NOMO-1 (cell line): ENCODE measurements around the gene TBC1D1.

Experiments used
- DNase-seq, 2 experiments: peaks; one replicate each; lab custom pipeline; 2025; ENCODE audit not compliant: unreplicated experiment in 2 of 2; lab: John Stamatoyannopoulos, UW

The TBC1D1 gene

GRCh38 chr4:37890801-37891259, at the start of gene TBC1D1:
TBC1D1 (plus strand) TSS chr4:37891084; CDS start chr4:37902096, 11,012 bp downstream.
- peak; percentile 13 to 17 for DNase-seq

GRCh38 chr4:37844204-37844603, 46.7 kb upstream of the TBC1D1 start:
- DNase-seq: no peak

GRCh38 chr4:37845201-37845600, 45.7 kb upstream of the TBC1D1 start:
- no peak for DNase-seq

- DNase-seq: no peak
Measured at GRCh38 chr4:37847311-37847884, 43.5 kb upstream of the TBC1D1 start.

- DNase-seq: peak in 1 of 2 experiments; percentile 40
Measured at GRCh38 chr4:37852376-37852775, 38.5 kb upstream of the TBC1D1 start.

- no peak for DNase-seq
Measured at GRCh38 chr4:37858112-37858511, 32.8 kb upstream of the TBC1D1 start.

- DNase-seq: no peak
Measured at GRCh38 chr4:37858872-37859271, 32.0 kb upstream of the TBC1D1 start.

- no peak for DNase-seq
Measured at GRCh38 chr4:37860266-37860665, 30.6 kb upstream of the TBC1D1 start.

- DNase-seq: no peak
Measured at GRCh38 chr4:37862961-37863360, 27.9 kb upstream of the TBC1D1 start.

- DNase-seq: peak; percentile 62 to 75
Measured at GRCh38 chr4:37864786-37865185, 26.1 kb upstream of the TBC1D1 start.

GRCh38 chr4:37865450-37865849, 25.4 kb upstream of the TBC1D1 start:
- DNase-seq: no peak

GRCh38 chr4:37867102-37867501, 23.8 kb upstream of the TBC1D1 start:
- no peak for DNase-seq

GRCh38 chr4:37868238-37868637, 22.6 kb upstream of the TBC1D1 start:
- no peak for DNase-seq

- DNase-seq: no peak
Measured at GRCh38 chr4:37872310-37872988, 18.4 kb upstream of the TBC1D1 start.

GRCh38 chr4:37873386-37873785, 17.5 kb upstream of the TBC1D1 start:
- DNase-seq: peak in 1 of 2 experiments; percentile 59

- no peak for DNase-seq
Measured at GRCh38 chr4:37876156-37876555, 14.7 kb upstream of the TBC1D1 start.

- DNase-seq: peak; percentile 31 to 92
Measured at GRCh38 chr4:37879365-37879764, 11.5 kb upstream of the TBC1D1 start.

- peak; percentile 15 to 47 for DNase-seq
Measured at GRCh38 chr4:37881811-37882210, 9.1 kb upstream of the TBC1D1 start.

GRCh38 chr4:37882665-37883296, 8.1 kb upstream of the TBC1D1 start:
- DNase-seq: no peak

GRCh38 chr4:37884855-37885487, 5.9 kb upstream of the TBC1D1 start:
- no peak for DNase-seq

- DNase-seq: peak; percentile 38 to 87
Measured at GRCh38 chr4:37885496-37885895, 5.4 kb upstream of the TBC1D1 start.
